ENCODE results near the gene MEGF11.

Gene MEGF11

DNA sequence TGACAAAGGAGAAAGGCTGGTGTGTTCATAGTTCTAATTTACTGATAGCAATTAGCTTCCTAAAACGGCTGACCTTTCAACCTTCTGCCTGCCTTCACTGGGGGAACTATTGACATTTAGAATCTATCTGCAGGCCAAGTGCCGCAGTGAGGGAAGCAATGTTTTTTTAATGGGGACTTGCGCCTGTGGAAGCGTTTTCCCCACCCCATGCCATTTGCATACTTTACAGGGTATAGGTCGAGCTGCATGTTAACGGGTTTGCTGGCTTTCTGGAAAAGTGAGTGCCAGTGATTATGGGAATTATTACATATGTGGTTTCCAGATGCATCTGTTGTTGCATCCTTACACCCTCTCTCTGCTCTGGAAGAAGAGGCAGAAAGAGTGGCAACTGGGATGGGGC, 204.2 kb downstream of the MEGF11 start:
- DNase-seq: no peak

DNA sequence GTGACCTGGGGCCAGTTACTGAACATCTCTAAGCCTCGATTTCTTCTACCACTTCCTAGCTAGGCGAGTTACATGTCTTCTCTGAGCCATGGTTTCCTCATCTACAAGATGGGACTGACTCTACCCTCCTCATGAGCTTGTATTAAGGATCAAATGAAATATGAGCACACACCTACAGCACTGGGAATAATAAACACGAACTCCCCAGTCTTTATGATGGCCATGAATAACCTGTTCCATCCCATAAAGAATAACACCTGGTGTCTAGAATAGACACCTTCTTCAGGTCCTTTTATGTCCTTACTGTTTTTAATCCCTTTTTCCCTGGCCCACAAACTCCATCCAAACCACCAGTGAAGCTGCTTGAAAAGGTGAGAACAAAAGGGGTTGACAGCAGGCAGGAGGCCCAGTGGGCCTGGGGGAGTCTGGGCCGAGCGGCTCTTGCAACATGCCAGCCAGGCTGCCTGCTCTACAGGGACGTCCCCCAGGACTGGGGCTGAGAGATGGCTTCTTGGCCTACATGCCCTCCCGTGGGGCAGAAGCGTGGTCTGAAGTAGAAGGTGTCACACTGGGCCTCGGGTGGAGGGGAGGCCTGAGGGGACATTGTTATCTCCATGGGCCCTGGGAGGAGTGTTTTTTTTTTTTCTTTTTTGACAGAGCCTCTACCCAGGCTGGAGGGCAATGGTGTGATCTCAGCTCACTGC, 206.1 kb downstream of the MEGF11 start:
- DNase-seq: no peak

GRCh38 chr15:66046751-66047150, 206.8 kb downstream of the MEGF11 start:
- DNase-seq: no peak

- no peak for DNase-seq
Measured at GRCh38 chr15:66046326-66046725, 207.2 kb downstream of the MEGF11 start.

DNA sequence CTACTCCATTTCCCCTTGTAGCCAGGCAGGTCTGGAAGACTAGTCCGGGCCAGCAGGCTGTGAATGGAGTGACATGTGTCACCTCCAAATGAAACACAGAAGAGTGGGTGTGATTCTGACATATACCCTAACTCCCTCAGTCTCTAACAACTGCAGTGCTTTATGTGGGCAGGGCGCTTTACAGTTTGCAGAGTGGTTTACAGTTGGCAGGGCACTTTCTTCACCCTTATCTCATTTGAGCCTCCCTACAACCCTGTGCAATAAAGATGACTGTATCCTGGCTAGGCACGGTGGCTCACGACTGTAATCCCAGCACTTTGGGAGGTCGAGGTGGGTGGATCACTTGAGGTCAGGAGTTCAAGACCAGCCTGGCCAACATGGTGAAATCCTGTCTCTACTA, 208.0 kb downstream of the MEGF11 start:
- DNase-seq: no peak

DNA sequence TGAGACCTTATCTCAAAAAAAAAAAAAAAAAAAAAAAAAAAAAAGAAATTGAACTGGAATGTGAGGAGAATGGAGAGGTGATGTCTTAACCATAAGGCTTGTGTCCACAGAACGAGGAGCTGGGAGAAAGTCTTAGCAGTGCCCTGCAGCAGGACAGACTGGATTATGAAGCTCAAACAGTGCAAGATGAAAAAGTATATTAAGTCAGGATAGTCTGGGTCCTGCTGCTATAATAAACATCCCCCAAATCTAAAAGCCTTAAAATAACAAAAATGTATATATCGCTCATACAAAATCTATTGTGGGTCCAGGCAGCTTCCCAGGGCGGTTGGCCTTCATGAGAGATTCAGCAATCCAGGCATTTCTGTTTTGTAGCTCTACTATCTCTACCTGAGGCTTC, 208.7 kb downstream of the MEGF11 start:
- no peak for DNase-seq

DNA sequence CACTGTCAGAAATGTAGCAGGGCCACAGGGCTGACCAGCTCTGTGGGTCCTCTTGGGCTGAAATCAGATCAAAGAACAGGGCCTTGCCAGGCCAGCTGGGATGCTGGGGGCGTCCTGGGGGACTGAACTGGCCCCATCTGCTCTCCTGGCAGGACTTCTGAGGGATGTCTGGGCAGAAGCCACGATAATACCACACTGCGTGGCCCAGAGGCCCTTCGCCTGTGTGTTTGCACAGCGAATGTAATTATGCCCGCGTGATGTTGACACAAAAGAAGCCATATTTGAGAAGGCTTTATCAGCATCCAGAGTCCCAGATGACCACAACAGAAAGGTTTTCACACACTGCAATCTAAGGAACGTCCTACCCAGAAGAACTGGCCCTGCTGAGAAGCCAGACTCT, 210.3 kb downstream of the MEGF11 start:
- no peak for DNase-seq

GRCh38 chr15:66042624-66043023, 210.9 kb downstream of the MEGF11 start:
- DNase-seq: no peak

DNA sequence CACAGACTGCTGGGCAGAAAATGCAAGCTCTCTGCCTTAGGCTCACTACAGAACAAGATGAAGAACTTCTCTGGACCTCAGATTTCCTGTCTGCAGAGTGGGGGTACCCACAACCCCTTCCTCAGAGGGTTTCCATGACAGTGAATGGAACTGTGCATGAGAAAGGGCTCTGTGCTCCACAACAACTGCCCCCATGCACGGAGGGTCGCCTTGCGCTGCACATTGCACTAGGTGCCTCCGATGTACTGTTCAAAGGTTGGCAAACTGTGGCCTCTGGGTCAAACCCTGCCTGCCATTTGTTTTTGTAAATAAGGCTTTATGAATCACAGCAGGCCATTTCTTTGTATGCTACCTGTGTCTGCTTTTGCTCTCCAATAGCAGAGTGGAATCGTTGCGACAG, 212.3 kb downstream of the MEGF11 start:
- no peak for DNase-seq

DNA sequence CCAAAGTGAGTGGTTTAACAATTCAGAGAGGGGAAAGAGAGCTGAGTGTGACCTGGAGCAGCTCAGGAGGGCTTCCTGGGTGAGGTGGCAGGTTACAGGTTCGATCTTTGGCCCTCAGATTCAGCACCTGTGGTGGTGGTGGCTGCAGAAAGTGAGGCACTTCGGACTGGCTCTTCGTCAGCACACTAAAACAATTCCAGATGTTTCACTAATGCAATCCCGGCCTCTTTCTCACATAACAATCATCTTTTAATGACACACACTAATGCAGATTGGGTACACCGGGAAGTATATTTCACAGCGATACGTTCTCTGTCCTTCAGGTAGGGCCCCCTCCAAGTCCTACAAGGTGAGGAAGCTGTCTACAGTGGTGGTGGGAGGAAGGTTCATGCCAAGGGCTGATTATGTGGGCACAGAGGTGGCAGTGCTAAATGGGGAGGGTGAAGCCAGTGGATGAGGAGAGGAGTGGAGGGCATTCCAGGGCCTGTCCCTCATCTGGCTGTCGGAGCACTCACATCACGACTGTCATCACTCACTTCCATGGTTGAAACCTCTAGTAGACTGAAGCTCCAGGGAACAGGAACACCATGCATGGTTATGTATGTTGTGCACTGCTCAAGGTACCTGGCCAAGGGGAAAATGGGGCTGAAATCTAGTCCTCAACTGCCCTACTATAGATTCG, 213.2 kb downstream of the MEGF11 start:
- no peak for DNase-seq

- no peak for DNase-seq
Measured at GRCh38 chr15:66039117-66039871, 214.3 kb downstream of the MEGF11 start.

DNA sequence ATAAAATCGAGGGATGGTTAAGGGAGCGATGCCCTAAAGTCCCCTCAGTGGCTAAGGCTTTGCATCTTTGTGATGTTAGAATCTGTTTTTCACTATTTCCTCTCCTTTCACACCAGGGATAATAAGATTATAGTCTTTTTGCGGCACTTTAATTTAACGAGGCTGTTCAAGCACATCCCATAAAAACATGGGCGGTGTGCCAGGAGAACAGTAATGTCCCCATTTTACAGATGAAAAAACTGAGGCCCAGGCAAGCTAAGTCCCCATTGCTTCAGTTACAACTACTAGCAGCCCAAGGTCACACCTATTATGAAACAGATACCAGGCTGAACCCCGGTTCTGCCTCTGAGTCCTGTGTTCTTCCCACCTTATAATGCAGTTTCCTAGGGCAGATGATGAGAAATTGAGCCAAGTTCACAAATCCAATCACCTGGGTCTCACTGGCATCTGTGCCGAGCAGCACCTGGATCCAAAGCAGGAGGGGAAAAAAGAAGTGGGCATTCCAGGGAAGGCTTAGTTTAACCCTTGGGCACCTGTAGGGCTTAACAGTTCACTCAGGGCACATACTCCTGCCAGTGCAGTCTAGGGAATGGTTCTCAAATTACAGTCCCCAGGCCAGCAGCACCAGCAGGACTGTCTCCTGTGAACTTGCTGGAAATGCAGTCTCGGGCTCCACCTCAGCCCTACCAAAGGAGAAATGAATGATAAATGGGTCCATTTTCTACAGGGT, 215.0 kb downstream of the MEGF11 start:
- DNase-seq: no peak

- DNase-seq: no peak
Measured at GRCh38 chr15:66036859-66037258, 216.7 kb downstream of the MEGF11 start.

GRCh38 chr15:66035901-66036300, 217.6 kb downstream of the MEGF11 start:
- no peak for DNase-seq

DNA sequence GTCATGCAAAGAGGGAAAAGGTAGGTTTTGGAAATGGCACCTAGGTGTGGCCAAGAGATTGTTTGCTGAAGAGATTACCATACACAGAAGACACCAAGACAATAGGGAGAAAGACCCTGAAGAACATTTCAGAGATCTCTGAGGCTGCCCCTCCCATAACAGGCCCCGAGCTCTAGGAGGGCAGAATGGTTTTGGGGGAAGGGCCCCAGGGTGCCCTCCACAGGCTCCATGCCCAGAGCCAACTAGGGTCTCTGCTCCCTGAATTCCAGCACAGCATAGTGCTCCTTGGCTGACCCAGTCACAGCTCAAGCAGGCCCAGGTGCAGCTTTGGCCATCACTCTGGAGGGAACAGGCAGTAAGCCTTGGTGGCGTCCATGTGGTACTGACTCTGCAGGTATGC, 220.4 kb downstream of the MEGF11 start:
- no peak for DNase-seq

GRCh38 chr15:66032006-66032405, 221.5 kb downstream of the MEGF11 start:
- DNase-seq: no peak

GRCh38 chr15:66030650-66031049, 222.9 kb downstream of the MEGF11 start:
- no peak for DNase-seq

GRCh38 chr15:66029650-66030049, 223.9 kb downstream of the MEGF11 start:
- no peak for DNase-seq

DNA sequence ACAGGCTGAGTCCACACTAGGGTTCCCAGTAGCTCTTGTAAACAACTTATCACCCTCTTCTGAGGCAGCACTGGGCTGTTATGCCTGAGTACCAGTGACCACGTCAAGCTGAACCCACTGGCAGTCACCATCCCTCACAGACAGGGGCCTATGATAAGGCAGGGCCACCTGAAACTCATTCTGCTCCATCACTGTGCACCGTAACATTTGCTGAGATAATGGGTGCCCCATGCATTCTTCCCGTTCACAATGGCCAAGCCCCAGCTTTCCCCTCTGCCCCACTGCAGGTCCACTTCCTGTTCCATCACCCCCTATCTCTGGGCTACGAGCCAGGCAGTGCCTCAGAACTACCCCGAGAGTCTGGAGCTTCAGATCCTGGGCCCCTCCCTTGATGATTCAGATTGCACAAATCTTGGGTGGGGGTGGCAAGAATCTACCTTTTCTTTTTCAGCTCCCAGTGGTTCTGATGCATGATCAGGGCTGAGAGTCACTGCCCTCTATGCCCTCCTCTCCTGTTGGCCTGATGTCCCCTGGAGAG, 226.2 kb downstream of the MEGF11 start:
- DNase-seq: no peak

DNA sequence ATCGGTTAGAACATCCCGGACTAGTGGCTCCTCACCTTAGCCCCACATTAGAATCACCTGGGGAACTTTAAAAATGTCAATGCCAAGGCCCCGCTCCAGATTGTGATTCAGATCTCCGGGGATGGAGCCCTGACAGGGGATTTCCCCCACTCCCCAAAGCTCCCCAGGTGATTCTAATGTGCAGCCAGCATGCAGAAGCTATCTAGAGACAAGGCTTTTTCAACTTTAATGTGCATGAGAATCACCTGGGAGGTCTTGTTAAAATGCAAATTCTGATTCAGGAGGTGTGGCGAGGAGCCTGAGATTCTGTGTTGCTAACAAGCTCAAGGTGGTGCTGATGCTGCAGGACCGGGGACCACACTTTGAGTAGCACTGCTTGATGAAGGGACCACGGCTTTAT, 227.6 kb downstream of the MEGF11 start:
- no peak for DNase-seq

DNA sequence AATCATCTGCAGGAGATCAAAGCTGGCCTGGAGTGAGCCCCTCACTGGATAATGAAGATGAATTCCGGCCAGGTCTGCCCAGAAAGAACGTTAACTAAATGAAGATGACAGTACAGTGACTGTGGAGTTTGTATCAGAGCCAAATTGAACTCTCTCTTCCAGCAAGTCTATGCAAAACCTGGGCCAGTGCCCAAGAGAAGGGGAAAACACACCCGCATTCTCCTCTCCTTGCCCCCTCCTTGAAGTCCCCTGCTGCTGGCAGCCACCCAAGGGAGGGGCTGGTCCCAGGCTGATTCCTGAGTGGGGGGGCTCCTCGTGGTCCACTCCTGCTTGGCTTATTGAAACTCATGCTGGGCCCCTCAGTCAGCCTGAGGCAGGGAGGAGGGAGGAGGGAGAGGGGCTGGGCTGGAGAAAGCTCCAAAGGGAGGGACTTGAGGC, 228.5 kb downstream of the MEGF11 start:
- no peak for DNase-seq

- DNase-seq: no peak
Measured at GRCh38 chr15:66024116-66024515, 229.4 kb downstream of the MEGF11 start.

All from activated naive CD4-positive, alpha-beta T cell treated with Interleukin-2 at 50 U/mL for 16 hours (primary cell).